ENCODE data around the gene NR2F6.
A peak's percentile ranks its signal among the peaks of the same experiment; 100 is the strongest.
"Not testable (repeated sequence)": the region's sequence is repeated elsewhere in the genome, so short reads cannot be mapped to it uniquely, and the experiment has no call there.

Gene NR2F6

DNA sequence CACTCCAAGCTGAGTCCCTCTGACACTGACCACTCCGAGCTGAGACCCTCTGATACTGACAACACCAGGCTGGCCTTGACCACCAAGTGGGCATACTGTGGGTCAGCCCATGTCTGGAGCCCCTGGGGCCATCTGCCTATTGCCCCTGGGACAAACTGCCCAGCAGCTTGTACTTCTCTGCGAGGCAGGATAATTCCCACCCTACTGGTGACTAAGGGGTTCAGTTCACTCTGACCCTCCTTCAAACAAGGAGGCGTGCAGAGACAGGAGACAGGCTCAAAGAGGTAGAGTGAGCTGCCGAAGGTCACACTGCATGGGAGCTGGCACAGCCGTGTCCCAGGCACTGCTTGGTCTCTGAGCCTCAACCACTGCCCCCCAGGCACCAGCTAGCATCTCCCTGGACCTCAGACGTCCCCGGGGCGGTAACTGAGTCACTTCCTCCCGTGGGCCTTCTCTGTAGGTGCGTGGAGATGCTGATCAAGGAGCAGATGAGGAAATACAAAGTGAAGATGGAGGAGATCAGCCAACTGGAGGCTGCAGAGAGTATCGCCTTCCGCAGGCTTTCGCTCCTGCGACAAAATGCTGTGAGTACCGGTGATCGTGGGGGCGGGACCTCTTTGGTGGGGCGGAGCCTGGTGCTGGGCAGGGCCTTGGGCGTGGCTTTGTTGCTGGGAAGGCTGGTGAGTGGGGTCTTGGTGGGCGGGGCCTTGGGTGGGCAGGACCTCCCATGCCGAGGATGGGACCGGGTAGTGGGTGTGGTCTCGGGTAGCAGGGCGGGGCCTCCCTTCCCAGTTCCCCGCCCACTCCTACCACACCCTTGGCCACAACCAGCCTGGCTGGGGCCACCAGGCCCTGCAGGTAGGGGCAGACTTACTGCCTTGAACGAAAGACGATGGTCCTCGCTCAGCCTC, 36.3 kb downstream of the NR2F6 start:
- peak; percentile 6 for DNase-seq

DNA sequence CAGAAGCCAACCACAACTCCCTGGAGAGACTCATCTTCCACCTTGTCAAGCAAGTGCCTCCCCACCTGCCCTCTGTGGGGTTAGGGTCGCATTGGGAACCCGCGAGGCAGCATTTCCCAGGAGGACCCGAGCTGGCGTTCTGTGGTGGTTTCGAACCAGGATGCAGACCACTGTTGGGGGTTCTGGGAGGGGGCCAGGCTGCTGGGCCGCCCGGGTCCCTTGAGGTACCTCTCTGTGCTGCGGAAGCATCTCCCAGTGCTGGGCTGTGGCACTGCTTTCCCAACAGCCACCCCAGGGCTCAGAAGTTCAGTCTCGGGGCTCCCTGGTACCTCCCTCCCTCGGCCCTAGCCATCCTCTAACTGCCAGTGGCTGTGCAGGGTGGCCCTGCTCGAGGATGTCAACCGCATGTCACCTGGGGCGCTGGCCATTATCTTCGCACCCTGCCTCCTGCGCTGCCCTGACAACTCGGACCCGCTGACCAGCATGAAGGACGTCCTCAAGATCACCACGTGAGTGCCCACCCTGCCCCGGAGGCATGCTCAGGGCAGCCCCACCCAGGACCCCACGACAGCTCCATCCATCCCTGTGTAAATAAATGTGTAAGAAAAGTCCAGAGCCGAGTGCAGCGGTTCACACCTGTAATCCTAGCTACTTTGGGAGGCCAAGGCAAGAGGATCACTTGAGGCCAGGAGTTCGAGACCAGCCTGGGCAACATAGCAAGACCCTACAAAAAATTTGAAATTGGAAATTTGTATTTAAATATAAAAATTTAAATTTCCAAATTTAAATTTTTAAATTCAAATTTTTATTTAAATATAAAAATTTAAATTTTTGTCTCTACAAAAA, 38.8 kb downstream of the NR2F6 start:
- no peak for DNase-seq

DNA sequence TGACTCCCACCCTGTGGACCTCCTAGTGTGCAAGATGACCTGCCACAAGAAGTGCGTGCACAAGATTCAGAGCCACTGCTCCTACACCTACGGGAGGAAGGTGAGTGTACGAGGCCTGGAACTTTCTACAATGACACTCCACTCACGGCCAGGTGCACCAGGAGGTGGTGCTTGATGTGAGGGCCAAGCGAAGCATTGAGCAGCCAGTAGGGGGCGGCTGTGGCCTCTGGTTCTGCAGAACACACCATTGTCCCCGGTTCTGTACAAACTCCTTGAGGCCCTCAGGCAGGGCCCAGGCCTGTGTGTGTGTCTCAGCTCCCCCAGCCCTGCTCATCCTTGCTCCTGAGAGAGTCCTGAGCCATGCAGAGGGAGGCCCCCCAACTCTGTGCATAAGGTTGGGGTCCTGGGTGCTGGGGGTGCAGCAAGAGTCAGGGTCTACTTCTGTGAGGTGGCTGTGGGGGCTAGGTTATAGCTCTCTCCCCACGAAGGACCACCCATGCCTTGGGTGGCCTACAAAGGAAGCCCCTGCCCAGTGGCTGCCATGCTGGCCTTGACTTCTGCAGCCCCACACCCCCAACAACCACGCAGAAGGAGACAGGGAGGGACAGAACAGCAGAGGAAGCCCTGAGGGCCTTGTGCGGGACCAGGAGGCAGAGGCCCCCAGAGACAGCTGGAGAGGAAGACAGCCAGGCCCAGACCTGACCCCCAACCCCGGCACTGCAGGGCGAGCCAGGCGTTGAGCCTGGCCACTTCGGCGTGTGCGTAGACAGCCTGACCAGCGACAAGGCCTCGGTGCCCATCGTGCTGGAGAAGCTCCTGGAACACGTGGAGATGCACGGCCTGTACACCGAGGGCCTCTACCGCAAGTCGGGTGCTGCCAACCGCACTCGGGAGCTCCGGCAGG, 40.2 kb downstream of the NR2F6 start:
- peak; percentile 32 for DNase-seq

DNA sequence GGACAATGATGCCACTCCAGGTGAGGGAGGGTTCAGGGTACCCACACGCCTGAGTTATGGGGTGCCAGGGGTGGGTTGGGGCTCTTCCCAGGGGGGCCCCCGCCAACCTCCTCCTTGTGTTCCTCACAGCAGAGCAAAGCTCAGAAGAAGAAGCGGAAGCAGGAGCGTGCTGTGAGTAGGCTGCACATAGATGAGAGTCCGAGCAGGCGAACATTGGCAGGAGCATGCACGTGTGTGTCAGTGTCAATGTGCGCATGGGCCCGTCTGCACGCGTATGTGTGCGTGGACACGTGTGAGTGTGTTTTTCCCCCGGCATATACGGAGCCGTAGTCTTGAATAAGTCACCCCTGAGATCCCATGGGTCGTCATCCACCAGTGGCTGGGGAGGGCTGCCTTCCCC, 43.0 kb downstream of the NR2F6 start:
- no peak for DNase-seq

DNA sequence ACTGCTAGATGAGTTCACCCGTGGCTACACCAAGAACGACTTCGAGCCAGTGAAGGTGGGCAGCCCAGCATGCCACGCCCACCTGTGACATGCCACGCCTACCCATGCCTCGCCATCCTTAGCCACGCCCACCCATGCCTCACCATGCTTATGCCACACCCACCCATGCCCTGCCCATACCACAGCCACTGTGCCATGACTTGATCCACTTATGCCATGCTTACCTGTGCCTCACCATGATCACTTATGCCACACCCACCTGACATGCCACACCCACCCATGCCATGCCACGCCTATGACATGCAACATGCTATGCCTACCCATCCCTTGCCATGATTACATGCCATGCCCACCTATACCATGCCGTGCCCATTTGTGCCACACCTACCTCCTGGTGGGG, 43.5 kb downstream of the NR2F6 start:
- no peak for DNase-seq

DNA sequence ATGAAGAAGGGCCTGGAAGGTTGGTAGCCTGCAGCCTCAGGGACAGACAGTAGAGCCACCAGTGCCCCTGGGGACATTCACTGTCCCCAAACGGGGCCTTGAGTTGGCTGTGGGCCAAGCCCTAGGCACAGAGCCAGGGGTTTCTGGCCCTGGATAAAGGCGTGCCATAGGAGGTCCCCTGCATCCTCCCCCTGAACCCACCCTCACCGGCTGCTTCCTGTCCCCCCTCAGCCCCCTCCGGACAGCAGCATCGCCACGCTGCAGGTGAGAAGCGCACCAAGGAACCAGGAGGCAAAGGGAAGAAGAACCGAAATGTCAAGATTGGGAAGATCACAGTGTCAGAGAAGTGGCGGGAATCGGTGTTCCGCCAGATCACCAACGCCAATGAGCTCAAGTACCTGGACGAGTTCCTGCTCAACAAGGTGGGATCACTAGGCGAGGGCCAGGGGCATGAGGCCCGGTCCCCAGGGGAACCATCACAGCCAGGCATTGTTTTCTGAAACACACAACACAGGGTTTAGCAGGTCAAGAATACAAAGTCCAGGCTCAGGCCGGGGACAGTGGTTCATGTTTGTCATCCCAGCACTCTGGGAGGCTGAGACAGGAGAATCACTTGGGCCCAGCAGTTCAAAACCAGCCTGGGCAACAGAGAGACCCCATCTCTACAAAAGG, 45.2 kb downstream of the NR2F6 start:
- no peak for DNase-seq

DNA sequence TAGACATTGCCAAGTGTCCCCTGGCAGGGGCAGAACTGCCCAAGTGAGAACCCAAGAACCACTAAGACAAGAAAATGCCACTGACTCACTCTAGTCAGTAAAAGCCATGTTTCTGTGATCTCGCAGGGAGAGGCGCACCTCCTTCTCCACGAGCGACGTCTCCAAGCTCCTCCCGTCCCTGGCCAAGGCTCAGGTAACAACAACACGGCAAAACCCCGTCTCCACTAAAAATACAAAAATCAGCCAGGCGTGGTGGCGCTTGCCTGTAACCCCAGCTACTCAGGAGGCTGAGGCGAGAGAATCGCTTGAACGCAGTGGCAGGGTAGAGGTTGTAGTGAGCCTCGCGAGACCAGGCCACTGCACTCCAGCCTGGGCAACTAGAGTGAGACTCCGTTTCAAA, 48.1 kb downstream of the NR2F6 start:
- no peak for DNase-seq

DNA sequence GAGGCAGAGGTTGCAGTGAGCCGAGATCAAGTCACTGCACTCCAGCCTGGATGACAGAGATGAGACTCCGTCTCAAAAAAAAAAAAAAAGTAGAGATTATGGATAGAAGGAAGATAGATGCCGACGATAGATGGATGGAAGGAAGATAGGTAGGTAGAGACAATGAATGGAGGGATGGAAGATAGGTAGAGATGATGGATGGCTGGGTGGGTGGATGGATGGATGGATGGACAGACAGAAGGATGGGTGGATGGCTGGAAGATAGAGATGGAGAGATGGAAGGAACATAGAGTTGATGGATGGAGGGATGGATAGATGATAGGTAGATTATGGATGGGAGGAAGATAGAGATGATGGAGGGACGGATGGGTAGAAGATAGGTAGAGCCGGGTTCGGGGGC, 49.1 kb downstream of the NR2F6 start:
- no peak for DNase-seq

DNA sequence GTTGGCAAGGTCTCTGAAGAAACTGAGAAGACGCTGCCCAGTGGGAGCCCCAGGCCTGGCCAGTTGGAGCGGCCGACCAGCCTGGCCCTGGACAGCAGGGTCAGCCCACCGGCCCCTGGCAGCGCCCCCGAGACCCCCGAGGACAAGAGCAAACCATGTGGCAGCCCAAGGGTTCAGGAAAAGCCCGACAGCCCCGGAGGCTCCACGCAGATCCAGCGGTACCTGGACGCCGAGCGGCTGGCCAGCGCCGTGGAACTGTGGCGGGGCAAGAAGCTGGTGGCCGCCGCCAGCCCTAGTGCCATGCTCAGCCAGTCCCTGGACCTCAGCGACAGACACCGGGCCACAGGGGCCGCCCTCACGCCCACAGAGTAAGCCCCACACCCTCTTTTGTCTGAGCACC, 50.6 kb downstream of the NR2F6 start:
- no peak for DNase-seq

DNA sequence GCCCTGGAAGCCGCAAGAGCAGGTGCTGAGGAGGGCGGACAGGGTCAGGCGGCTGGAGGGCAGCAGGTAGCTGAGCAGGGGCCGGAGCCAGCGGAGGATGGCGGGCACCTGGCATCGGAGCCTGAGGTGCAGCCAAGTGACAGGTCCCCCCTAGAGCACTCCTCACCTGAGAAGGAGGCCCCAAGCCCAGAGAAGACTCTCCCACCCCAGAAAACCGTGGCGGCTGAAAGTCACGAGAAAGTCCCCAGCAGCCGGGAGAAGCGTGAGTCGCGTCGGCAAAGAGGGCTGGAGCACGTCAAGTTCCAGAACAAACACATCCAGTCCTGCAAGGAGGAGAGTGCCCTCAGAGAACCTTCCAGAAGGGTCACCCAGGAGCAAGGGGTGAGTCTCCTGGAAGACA, 51.1 kb downstream of the NR2F6 start:
- no peak for DNase-seq

DNA sequence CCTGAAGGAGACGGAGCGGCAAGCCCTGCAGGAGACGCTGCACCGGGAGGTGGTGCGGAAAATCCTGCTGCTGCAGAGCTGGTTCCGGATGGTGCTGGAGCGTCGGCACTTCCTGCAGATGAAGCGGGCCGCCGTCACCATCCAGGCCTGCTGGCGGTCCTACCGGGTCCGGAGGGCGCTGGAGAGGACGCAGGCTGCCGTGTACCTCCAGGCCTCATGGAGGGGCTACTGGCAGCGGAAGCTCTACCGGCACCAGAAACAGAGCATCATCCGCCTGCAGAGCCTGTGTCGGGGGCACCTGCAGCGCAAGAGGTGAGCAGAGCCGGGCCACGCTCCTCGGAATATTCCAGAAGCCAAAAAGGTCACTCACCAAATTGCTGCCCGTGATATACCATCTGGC, 53.0 kb downstream of the NR2F6 start:
- no peak for DNase-seq

DNA sequence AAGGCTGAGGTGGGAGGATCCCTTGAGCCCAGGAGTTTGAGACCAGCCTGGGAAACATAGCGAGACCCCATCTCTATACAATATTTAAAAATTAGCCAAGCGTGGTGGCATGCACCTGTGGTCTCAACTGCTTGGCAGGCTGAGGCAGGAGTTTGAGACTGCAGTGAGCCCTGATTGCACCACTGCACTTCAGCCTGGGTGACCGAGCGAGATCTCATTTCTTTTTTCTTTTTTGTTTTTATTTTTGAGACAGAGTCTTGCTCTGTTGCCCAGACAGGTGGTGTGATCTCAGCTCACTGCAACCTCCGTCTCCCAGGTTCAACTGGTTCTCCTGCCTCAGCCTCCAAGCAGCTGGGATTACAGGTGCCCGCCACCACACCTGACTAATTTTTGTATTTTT, 54.0 kb downstream of the NR2F6 start:
- DNase-seq: not testable (repeated sequence)

DNA sequence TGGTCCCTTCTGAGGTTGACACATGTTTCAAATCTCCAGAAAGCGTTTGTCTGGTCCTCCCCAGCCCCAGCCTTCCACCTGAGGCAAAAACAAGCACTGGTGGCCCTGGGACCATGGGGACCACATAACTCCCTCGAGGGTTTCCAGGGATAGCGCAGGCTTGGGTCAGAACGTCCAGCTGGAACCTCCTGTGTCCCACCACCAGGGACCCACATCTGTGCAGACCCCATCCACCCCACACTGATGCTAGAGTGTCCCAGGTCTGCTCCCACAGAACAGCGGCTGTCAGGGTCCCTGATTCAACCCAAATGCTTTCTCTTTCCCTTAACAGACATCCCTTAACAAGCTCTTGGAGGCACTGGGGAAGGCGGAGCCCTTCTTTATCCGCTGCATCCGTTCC, 60.1 kb downstream of the NR2F6 start:
- no peak for DNase-seq

DNA sequence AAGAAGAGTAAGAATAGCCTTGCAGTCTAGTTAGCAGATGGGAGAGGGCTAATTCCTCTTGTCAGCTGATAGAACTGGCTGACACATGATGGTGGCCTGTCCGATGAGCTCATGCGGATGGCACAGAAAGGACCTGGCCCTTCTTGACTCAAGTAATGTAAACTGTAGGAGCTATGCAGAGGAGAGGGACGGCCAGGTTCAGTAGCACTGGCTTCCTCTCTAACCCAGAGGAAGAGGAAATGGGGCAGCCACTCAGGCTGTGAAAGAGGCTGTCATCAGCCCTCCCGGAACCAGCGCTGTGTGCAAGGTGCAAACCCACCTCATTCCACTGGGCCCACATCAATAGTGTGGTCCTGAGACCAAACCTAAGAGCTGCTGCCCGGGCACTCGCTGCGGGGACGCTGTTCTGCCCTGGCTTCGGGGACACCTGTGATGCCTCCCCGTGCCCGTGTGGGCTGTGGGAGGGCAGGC, 61.3 kb downstream of the NR2F6 start:
- DNase-seq: no peak

DNA sequence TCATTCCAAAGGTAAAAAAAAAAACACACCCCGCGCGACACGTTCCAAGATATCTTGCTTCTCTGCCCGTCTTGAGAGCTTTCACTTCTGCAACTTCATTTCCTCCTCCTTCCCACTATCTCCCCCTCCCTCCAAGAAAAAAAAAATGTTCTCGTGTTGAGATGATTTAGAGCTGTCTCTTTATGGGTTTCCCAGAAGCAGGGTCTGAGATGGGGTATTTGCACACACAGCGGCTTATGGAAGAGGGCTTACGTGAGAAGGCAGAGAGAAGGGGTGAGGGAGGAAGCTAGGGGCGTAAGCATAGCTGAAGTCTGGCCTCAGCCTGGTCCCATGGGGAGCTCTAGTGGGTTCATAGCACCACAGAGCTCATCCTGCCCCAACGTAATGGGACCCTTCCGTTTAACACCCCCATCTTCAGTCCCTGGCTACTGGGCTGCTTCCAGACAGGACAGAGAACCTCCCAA, 61.8 kb downstream of the NR2F6 start:
- no peak for DNase-seq

DNA sequence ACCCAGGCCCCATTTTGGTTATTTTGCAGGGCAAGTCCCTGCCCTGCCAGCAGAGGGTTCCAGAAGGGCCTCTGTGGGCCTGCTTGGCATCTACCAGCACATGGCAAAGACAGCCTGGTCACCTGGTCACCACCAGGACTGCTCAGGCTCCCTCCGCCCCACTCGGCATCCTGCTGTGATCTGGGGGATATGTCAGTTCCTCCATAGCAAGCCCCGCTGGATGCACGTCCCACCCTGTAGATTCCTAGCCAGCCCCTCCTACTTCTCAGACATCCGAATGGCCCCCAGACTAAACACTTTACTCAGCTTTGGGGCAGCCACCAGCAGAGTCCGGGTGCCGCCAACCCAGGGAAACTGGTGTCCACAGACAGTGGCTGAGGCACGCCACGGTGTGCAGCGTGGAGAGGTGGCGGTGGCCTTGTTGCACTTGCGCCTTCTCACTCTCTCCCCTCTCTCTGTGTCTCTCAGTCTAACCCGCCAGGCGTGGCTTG, 62.4 kb downstream of the NR2F6 start:
- no peak for DNase-seq

Data from NCI-H2029 (cell line).